Measurements from ENCODE around the gene HS3ST4.

Gene HS3ST4

GRCh38 chr16:26102369-26102768, 410.6 kb downstream of the HS3ST4 start:
- no peak for DNase-seq (ENCODE audit: low read depth)

- DNase-seq (ENCODE audit: low read depth), result no peak
Measured at GRCh38 chr16:26108836-26109505, 417.2 kb downstream of the HS3ST4 start.

- no peak for DNase-seq (ENCODE audit: low read depth)
Measured at GRCh38 chr16:26111900-26112299, 420.1 kb downstream of the HS3ST4 start.

DNA sequence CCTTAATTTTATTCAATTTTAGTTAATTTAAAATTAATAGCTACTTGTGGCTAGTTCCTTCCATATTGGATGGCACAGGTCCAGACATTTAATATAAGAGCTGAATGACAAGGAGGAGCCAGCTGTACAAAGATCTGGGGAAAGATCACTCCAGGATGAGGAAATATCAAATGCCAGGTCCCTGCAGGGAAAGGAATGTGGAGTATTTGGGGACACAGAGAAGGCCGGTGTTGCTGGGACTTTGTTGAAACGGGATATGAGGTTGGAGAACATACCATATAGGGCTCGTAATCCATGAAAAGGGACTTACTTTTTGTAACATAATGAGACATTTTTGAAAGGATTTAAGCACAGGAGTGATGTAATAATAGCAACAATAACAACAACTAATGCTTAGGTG, 426.8 kb downstream of the HS3ST4 start:
- DNase-seq (ENCODE audit: low read depth), result no peak

- no peak for DNase-seq (ENCODE audit: low read depth)
Measured at GRCh38 chr16:26120729-26121128, 429.0 kb downstream of the HS3ST4 start.

- DNase-seq (ENCODE audit: low read depth), result no peak
Measured at GRCh38 chr16:26128296-26128695, 436.5 kb downstream of the HS3ST4 start.

- no peak for DNase-seq (ENCODE audit: low read depth)
Measured at GRCh38 chr16:26129997-26130396, 438.2 kb downstream of the HS3ST4 start.

GRCh38 chr16:26133416-26134093, 441.8 kb downstream of the HS3ST4 start:
- DNase-seq (ENCODE audit: low read depth), result no peak

- DNase-seq (ENCODE audit: low read depth), result no peak
Measured at GRCh38 chr16:26134588-26134987, 442.8 kb downstream of the HS3ST4 start.

DNA sequence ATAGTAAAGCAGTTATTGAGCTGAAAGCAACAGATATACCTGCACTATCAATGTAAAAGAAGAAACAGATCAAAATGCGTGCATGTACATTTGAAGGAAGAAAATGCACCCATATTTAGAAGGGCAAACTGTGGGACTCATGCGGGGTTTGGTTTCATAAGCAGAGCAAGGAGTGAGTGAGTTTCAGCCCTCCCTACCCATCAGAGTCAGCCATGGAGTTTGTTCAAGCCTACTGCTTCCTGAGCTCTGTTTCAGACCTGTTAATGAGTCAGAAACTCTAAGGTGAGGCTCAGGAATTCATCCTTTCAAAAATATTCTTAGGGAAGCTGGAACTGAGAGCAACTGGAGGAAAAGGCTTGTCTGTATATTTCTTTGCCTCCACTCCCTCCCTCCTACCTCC, 446.2 kb downstream of the HS3ST4 start:
- DNase-seq (ENCODE audit: low read depth), result no peak

- DNase-seq (ENCODE audit: low read depth), result no peak
Measured at GRCh38 chr16:26139091-26139490, 447.3 kb downstream of the HS3ST4 start.

GRCh38 chr16:26139884-26140283, 448.1 kb downstream of the HS3ST4 start:
- DNase-seq (ENCODE audit: low read depth), result no peak

DNA sequence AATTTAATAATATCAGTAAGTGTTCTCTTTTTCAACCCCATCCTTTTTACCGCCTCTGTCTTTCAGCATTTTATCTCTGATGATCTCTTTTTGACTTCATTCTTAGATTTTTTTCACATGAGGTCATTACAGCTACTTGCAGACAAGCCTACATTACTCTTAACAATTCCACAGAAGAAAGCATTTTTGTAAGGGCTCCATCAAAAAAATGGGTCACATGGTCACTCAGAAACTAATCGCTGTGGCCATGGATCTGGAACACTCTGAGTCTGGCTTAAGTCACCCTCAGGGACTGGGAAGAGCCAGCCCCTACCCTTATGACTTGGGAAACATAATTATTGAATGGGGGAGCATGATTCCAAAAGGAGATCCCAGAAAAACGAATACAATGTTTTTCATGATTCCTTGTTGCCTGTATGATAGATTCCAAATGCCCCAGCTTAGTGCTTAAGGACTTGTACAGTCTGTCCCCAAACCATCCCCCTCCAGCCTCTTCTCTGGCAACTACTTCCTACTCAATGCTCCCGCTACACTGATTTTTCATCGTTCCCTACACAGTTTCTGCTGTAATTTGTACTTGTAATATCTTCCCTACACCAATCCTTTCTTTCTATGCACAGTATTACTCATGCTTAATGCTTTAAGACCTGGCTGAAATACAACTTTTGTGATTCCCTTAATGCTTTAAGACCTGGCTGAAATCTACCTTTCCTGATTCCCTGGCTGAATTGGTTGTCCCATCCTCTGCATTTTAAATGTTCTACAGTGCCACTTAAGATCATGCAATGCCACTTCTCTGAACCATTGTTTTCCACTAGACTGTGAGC, 457.8 kb downstream of the HS3ST4 start:
- DNase-seq (ENCODE audit: low read depth), result no peak

GRCh38 chr16:26155221-26155620, 463.5 kb downstream of the HS3ST4 start:
- DNase-seq (ENCODE audit: low read depth), result no peak

- no peak for DNase-seq (ENCODE audit: low read depth)
Measured at GRCh38 chr16:26157319-26157718, 465.6 kb downstream of the HS3ST4 start.

GRCh38 chr16:26158142-26158759, 466.5 kb downstream of the HS3ST4 start:
- no peak for DNase-seq (ENCODE audit: low read depth)

DNA sequence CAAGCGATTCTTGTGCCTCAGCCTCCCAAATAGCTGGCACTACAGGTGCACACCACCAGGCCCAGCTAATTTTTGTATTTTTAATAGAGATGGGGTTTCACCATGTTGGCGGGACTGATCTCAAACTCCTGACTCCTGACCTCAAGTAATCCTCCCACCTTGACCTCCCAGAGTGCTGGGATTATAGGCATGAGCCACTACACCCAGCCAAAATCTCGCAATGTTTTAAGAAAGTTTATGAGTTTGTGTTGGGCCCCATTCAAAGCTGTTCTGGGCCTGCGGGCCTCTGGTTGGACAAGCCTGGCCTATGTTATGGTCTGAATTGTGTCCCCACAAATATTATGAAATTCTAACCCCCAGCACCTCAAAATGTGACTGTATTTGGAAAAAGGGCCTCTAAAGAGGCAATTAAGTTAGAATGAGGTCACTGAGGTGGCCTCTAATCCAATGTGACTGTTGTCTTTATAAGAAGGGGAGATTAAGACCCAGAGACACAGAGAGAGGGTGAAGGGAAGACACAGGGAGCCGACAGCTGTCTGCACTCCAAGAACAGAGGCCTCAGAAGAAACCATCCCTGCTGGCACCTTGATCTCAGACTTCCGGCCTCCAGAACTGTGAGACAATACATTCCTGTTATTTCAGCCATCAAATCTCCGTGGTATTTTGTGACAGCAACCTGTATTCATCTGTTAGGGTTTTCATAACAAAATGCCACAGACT, 469.9 kb downstream of the HS3ST4 start:
- no peak for DNase-seq (ENCODE audit: low read depth)

DNA sequence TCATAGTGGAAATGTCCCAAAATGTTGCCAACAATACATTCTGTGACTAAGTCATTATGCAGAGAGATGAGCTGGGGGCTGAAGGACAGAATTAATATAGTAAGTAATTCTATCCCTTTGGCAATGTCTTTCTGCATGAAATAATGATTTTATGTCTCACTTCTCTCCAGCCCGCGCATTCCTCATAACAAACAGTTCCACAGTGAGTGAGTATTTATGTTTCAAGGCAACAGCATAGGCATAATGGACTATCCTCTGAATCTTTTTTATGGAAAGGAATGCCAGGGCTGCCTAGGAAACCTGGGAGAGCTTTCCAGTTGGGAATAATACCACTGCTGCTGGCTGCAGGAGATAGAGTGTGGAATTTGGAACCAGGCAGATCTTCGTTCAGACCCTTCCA, 477.7 kb downstream of the HS3ST4 start:
- no peak for DNase-seq (ENCODE audit: low read depth)

DNA sequence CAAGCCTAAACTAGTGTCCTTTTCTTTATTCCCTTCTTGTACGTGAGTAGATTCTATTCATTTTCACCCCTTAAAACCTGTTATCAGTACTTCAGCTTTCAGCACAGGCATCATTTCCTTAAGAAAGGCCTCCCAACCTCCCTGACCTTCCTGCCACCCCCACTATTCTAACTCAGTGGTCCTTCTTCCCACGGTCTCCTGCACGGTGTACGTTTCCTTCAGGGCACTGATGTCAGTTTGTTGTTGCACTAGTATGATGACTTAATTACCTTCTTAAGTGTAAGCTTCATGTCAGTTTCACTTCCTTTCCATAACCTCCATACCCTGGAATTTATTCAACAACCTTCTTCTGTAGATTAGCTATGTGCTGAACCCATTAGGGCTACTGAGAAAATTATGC, 484.2 kb downstream of the HS3ST4 start:
- no peak for DNase-seq (ENCODE audit: low read depth)

- no peak for DNase-seq (ENCODE audit: low read depth)
Measured at GRCh38 chr16:26177438-26177837, 485.7 kb downstream of the HS3ST4 start.

DNA sequence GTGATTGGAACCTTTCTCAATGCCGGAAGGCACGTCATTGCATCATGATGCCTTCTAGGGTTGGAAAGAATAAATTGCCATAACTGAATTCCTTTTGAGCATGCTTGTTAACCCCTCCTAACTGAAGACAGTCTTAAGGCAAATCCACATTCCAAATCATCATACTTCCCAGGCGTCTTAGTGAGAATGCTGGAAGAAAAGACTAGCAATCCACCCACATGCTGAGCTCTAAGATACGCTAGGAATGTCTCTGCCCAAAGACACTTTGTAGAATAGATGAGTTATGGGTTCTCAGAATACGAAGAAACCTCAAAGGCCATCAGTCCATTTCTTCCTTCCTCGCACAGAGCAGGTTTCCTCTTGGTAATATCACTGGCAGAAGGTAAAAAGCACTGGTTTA, 486.5 kb downstream of the HS3ST4 start:
- DNase-seq (ENCODE audit: low read depth), result no peak

- DNase-seq (ENCODE audit: low read depth), result no peak
Measured at GRCh38 chr16:26186091-26186615, 494.4 kb downstream of the HS3ST4 start.

All from activated gamma-delta T cell treated with anti-CD3 and anti-CD28 coated beads, Interleukin-2, amount 50 U/mL, for 16 hours (primary cell).